ENCODE results near the gene SCEL.

The SCEL gene

GRCh38 chr13:77548095-77548494 is 12.6 kb downstream of the SCEL start:
- no peak for DNase-seq (ENCODE audit: low read depth)
- no peak for TF ChIP-seq CTCF (IDR thresholded peaks at IDR 0.05; ENCODE audit: control insufficient read depth, insufficient read depth, low read depth, low read length, missing control alignments)
- H3K4me3 ChIP-seq (ENCODE audit: control insufficient read depth, low read depth, low read length) = no peak overlapping the region

- no peak for TF ChIP-seq CTCF (IDR thresholded peaks at IDR 0.05; ENCODE audit: control insufficient read depth, insufficient read depth, low read depth, low read length, missing control alignments)
- H3K4me3 ChIP-seq (ENCODE audit: control insufficient read depth, low read depth, low read length) = no peak overlapping the region
- no peak for DNase-seq (ENCODE audit: low read depth)
Measured at GRCh38 chr13:77548594-77548993, 13.1 kb downstream of the SCEL start.

GRCh38 chr13:77554069-77554468 is 18.6 kb downstream of the SCEL start:
- no peak for TF ChIP-seq CTCF (IDR thresholded peaks at IDR 0.05; ENCODE audit: control insufficient read depth, insufficient read depth, low read depth, low read length, missing control alignments)
- H3K4me3 ChIP-seq (ENCODE audit: control insufficient read depth, low read depth, low read length) = no peak overlapping the region
- no peak for DNase-seq (ENCODE audit: low read depth)

- DNase-seq (ENCODE audit: low read depth) = no peak
- H3K4me3 ChIP-seq (ENCODE audit: control insufficient read depth, low read depth, low read length) = no peak overlapping the region
- TF ChIP-seq CTCF (IDR thresholded peaks at IDR 0.05; ENCODE audit: control insufficient read depth, insufficient read depth, low read depth, low read length, missing control alignments) = no peak
Measured at GRCh38 chr13:77555246-77555645, 19.7 kb downstream of the SCEL start.

- DNase-seq (ENCODE audit: low read depth) = no peak
- TF ChIP-seq CTCF (IDR thresholded peaks at IDR 0.05; ENCODE audit: control insufficient read depth, insufficient read depth, low read depth, low read length, missing control alignments) = no peak
- H3K4me3 ChIP-seq (ENCODE audit: control insufficient read depth, low read depth, low read length) = no peak overlapping the region
Measured at GRCh38 chr13:77558016-77558415, 22.5 kb downstream of the SCEL start.

- no peak for TF ChIP-seq CTCF (IDR thresholded peaks at IDR 0.05; ENCODE audit: control insufficient read depth, insufficient read depth, low read depth, low read length, missing control alignments)
- DNase-seq (ENCODE audit: low read depth) = no peak
- no peak overlapping the region for H3K4me3 ChIP-seq (ENCODE audit: control insufficient read depth, low read depth, low read length)
Measured at GRCh38 chr13:77563111-77563510, 27.6 kb downstream of the SCEL start.

GRCh38 chr13:77565635-77566034 is 30.1 kb downstream of the SCEL start:
- no peak for DNase-seq (ENCODE audit: low read depth)
- TF ChIP-seq CTCF (IDR thresholded peaks at IDR 0.05; ENCODE audit: control insufficient read depth, insufficient read depth, low read depth, low read length, missing control alignments) = no peak
- H3K4me3 ChIP-seq (ENCODE audit: control insufficient read depth, low read depth, low read length) = no peak overlapping the region

Measured in AG09309 (cell line).